Heart left ventricle (tissue), 13 donors: ENCODE measurements around the gene TCF4.

Experiments
- CTCF ChIP-seq, 12 donors: fragments of 200-600 bp; sonication (generic) in 4 of 12; IDR thresholded peaks; one replicate each; pipeline versions ENCODE4 v1.5.0 to v1.8.0; 2018 to 2022; ENCODE audit warnings: antibody characterized with exemption in 12 of 12, mild to moderate bottlenecking in 5 of 12
- POLR2A ChIP-seq, 2 donors: fragments of 450-650 bp; IDR thresholded peaks; one replicate each; pipeline ENCODE4 v1.6.1; 2017; ENCODE audit warnings: antibody characterized with exemption in 2 of 2, mild to moderate bottlenecking in 2 of 2, moderate library complexity in 2 of 2
- donor health status: ischemic (EF 13 %, LVEDD 7.1; RV severe dilation, severe dysfunction).
- donor health status: DM: no; HTN: yes; CAD: no.
- donor health status: DM: no; HTN: no; CAD: no.
- donor health status: ischemic (EF 25% LVEDD 6.9; RV normal size, moderate dysfunction).
- donor health status: ischemic (EF 25% LVEDD 5.7; RV mildly dilated, moderate dysfunction).
- donor health status: ischemic (EF 35%, LVEDD 5.7; RV mildly dilated, moderate dysfunction).
- donor health status: nonischemic (EF 11% LVEDD 7.7; RV severe dilation, severe dysfunction).
- donor health status: DM: yes; HTN: yes; CAD: no.
- donor health status: PGD.
- donor health status: ischemic (EF 29% LVEDD 5.4; RV normal size, mild dysfunction).
- donor health status: nonischemic (EF 23%, LVEDD 6.1; RV moderate dilation, normal function).

DNA sequence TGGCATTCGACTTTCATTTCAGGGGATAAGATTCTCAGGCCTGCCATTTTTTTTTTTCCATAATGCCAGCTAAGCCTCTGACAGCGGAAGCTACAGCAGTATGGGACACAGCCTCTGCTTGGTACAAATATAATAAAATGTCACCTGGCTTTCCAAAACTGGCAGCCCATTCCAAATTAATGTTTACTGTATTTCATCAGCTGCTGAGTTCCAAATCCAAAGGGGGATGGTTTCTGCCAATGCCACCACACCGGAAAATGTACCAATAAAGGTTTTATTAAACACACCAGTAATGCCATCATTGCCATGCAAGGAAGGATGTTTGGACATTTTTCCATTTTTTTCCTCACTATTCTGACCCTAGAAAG is 352.9 kb downstream of the TCF4 start:
- TF ChIP-seq CTCF (IDR thresholded peaks at IDR 0.05) (no peak), POLR2A (IDR thresholded peaks at IDR 0.05) (no peak)
